Natural killer cell (primary cell): ENCODE measurements around the gene MIER2. TPM values are rescaled to one million over a fixed set of nuclear protein-coding genes. Genes with fewer than 3 reads are reported as not detected.
"Not testable (repeated sequence)": the region's sequence is repeated elsewhere in the genome, so short reads cannot be mapped to it uniquely, and the experiment has no call there.

ENCODE experiments used
- ATAC-seq, 3 donors: fragments of 150-1000 bp in 2 of 3; fragments of 200-7000 bp in 1 of 3; cut with Tn5 transposase; 1 replicate in 1 of 3; 2 replicates in 2 of 3; pipeline ENCODE4 v1.10.0; 2021; ENCODE audit warnings: mild to moderate bottlenecking in 2 of 3, moderate library complexity in 2 of 3
- DNase-seq, 2 donors: peaks; one replicate each; pipeline versions ENCODE4 v3.0.0 to v3.0.0-alpha.2; 2013 to 2021; ENCODE audit warnings: mixed read lengths in 1 of 2
- H3K27ac ChIP-seq: one replicate; pipeline ENCODE4 v1.5.1; 2013; ENCODE audit warnings: mild to moderate bottlenecking, low read length
- H3K27me3 ChIP-seq: one replicate; pipeline ENCODE4 v1.6.1; 2013; ENCODE audit warnings: low read length; ENCODE audit not compliant: control insufficient read depth, insufficient read depth
- H3K36me3 ChIP-seq: one replicate; pipeline ENCODE4 v1.6.1; 2013; ENCODE audit warnings: low read length; ENCODE audit not compliant: control insufficient read depth, insufficient read depth
- H3K4me1 ChIP-seq: one replicate; pipeline ENCODE4 v1.6.1; 2013; ENCODE audit warnings: low read length; ENCODE audit not compliant: control insufficient read depth, insufficient read depth
- H3K4me3 ChIP-seq: one replicate; pipeline ENCODE4 v1.5.1; 2013; ENCODE audit warnings: low read length
- H3K9me3 ChIP-seq: one replicate; pipeline ENCODE4 v1.6.1; 2013; ENCODE audit warnings: low read length; ENCODE audit not compliant: control insufficient read depth, insufficient read depth
- H3K27ac Mint-ChIP-seq, 2 donors: one replicate each; pipeline ENCODE4 v1.8.0; 2022; ENCODE audit warnings: mild to moderate bottlenecking in 2 of 2, mixed read lengths in 2 of 2, moderate library complexity in 1 of 2
- H3K27me3 Mint-ChIP-seq, 2 donors: one replicate each; pipeline ENCODE4 v1.8.0; 2022; ENCODE audit warnings: low read depth in 2 of 2, mixed read lengths in 2 of 2
- H3K36me3 Mint-ChIP-seq: one replicate; pipeline ENCODE4 v1.8.0; 2022; ENCODE audit warnings: mixed read lengths
- H3K4me1 Mint-ChIP-seq, 2 donors: one replicate each; pipeline ENCODE4 v1.8.0; 2022; ENCODE audit warnings: mixed read lengths in 2 of 2
- H3K4me3 Mint-ChIP-seq: one replicate; pipeline ENCODE4 v1.8.0; 2022; ENCODE audit warnings: mild to moderate bottlenecking, moderate library complexity, mixed read lengths
- H3K9me3 Mint-ChIP-seq, 2 donors: one replicate each; pipeline ENCODE4 v1.8.0; 2022; ENCODE audit warnings: mixed read lengths in 2 of 2
- CTCF ChIP-seq: fragments of 200-600 bp; IDR thresholded peaks from one replicate; pipeline ENCODE4 v1.8.0; 2022; ENCODE audit warnings: antibody characterized with exemption
- WGBS: methylation state at CpG from one replicate; pipeline ENCODE4 v1.1.7; 2013; ENCODE audit warnings: missing lambda C conversion rate; ENCODE audit not compliant: insufficient coverage; 5-methylcytosine and 5-hydroxymethylcytosine counted together
- intact Hi-C: fragments of 100-400 bp; cut with micrococcal nuclease; formaldehyde crosslinking; loops from one replicate; pipeline ENCODE4 v1.14.2; 2022
- total RNA-seq, 4 donors: library from RNA; stranded (reverse); fragments of 120-200 nt in 1 of 4; gene quantifications; one replicate each; pipeline versions ENCODE4 v1.2.3 to v1.2.4, GENCODE V29; 2013 to 2022

The MIER2 gene
- total RNA-seq, 3 donors from 2014 or later (not counting 1 experiment from before 2014, with no cell fraction given), result 14.8 to 17.7 (median 15.4) TPM

GRCh38 chr19:364496-365287, 20.1 kb upstream of the MIER2 start:
- DNase-seq, result no peak
- no peak overlapping the region for H3K27ac Mint-ChIP-seq
- intact Hi-C loops, result no loop called here
- peaks cover 13 to 18% of the 10 kb centered on the region in 2 donors for H3K27me3 Mint-ChIP-seq
- H3K4me1 Mint-ChIP-seq, result no peaks in the 10 kb centered on the region
- ATAC-seq, result no peak
- WGBS, result 71% methylated on average over 17 of the region's 17 CpGs
- TF ChIP-seq CTCF, result no peak
- no peaks in the 10 kb centered on the region for H3K9me3 Mint-ChIP-seq
- H3K27me3 ChIP-seq, result no peaks in the 10 kb centered on the region
- no peaks in the 10 kb centered on the region for H3K36me3 Mint-ChIP-seq
- H3K4me1 ChIP-seq, result no peaks in the 10 kb centered on the region
- no peaks in the 10 kb centered on the region for H3K9me3 ChIP-seq
- H3K4me3 ChIP-seq, result no peak overlapping the region
- H3K4me3 Mint-ChIP-seq, result no peak overlapping the region
- H3K36me3 ChIP-seq, result no peaks in the 10 kb centered on the region
- H3K27ac ChIP-seq, result no peak overlapping the region

GRCh38 chr19:362683-363082, 18.1 kb upstream of the MIER2 start:
- no peak overlapping the region for H3K4me3 ChIP-seq
- Mint-ChIP-seq H3K4me1 (no peaks in the 10 kb centered on the region), H3K27ac (no peak overlapping the region), H3K4me3 (no peak overlapping the region), H3K36me3 (no peaks in the 10 kb centered on the region), H3K9me3 (no peaks in the 10 kb centered on the region), H3K27me3 (peaks cover 12 to 15% of the 10 kb centered on the region in 2 donors)
- DNase-seq (no peak), ATAC-seq (no peak)
- 87% methylated on average over 8 of the region's 11 CpGs for WGBS
- H3K27me3 ChIP-seq, result no peaks in the 10 kb centered on the region
- no peak overlapping the region for H3K27ac ChIP-seq
- no peaks in the 10 kb centered on the region for H3K4me1 ChIP-seq
- intact Hi-C loops, result no loop called here
- H3K36me3 ChIP-seq, result no peaks in the 10 kb centered on the region
- no peak for TF ChIP-seq CTCF
- no peaks in the 10 kb centered on the region for H3K9me3 ChIP-seq

- Histone ChIP-seq H3K27me3 (no peaks in the 10 kb centered on the region), H3K4me3 (no peak overlapping the region), H3K9me3 (no peaks in the 10 kb centered on the region), H3K36me3 (no peaks in the 10 kb centered on the region), H3K27ac (no peak overlapping the region), H3K4me1 (no peaks in the 10 kb centered on the region)
- 91% methylated on average over 11 of the region's 11 CpGs for WGBS
- H3K27me3 Mint-ChIP-seq, result peaks cover 7 to 14% of the 10 kb centered on the region in 2 donors
- intact Hi-C loops, result no loop called here
- no peaks in the 10 kb centered on the region for H3K4me1 Mint-ChIP-seq
- H3K9me3 Mint-ChIP-seq, result no peaks in the 10 kb centered on the region
- ATAC-seq, result no peak
- no peak for DNase-seq
- no peaks in the 10 kb centered on the region for H3K36me3 Mint-ChIP-seq
- TF ChIP-seq CTCF, result no peak
- no peak overlapping the region for H3K4me3 Mint-ChIP-seq
- no peak overlapping the region for H3K27ac Mint-ChIP-seq
Measured at GRCh38 chr19:362154-362553, 17.6 kb upstream of the MIER2 start.

GRCh38 chr19:359653-359925, 15.0 kb upstream of the MIER2 start:
- H3K36me3 Mint-ChIP-seq, result no peaks in the 10 kb centered on the region
- DNase-seq (no peak), ATAC-seq (no peak)
- TF ChIP-seq CTCF, result no peak
- H3K27ac Mint-ChIP-seq, result no peak overlapping the region
- Histone ChIP-seq H3K4me1 (no peaks in the 10 kb centered on the region), H3K9me3 (no peaks in the 10 kb centered on the region), H3K27ac (no peak overlapping the region), H3K27me3 (no peaks in the 10 kb centered on the region), H3K4me3 (no peak overlapping the region), H3K36me3 (no peaks in the 10 kb centered on the region)
- WGBS, result 94% methylated on average over 2 of the region's 2 CpGs
- H3K4me1 Mint-ChIP-seq, result no peaks in the 10 kb centered on the region
- intact Hi-C loops, result no loop called here
- H3K4me3 Mint-ChIP-seq, result no peak overlapping the region
- H3K9me3 Mint-ChIP-seq, result no peaks in the 10 kb centered on the region
- H3K27me3 Mint-ChIP-seq, result peaks cover 0 to 10% of the 10 kb centered on the region in 2 donors

GRCh38 chr19:355536-355935, 10.9 kb upstream of the MIER2 start:
- H3K36me3 Mint-ChIP-seq, result not testable (repeated sequence)
- WGBS, result 93% methylated on average over 12 of the region's 15 CpGs

More at GRCh38 chr19:355536-355935, 10.9 kb upstream of the MIER2 start:
- H3K27ac ChIP-seq, H3K27ac Mint-ChIP-seq, H3K4me1 Mint-ChIP-seq, H3K9me3 Mint-ChIP-seq, ATAC-seq, H3K4me3 Mint-ChIP-seq, H3K36me3 ChIP-seq, H3K4me3 ChIP-seq, DNase-seq, intact Hi-C loops, H3K4me1 ChIP-seq, H3K27me3 Mint-ChIP-seq, H3K27me3 ChIP-seq, H3K9me3 ChIP-seq: not testable (repeated sequence)
